Lower lobe of right lung (tissue), 2 donors: ENCODE data around the gene RHBDF1. TPM values are rescaled to one million over a fixed set of nuclear protein-coding genes. Genes with fewer than 3 reads are reported as not detected.
A peak's percentile ranks its signal among the peaks of the same experiment; 100 is the strongest.

Experiments used
- ATAC-seq, 2 donors: fragments of 200-7000 bp; cut with Tn5 transposase; one replicate each; pipeline ENCODE4 v1.9.1; 2020 to 2022; ENCODE audit warnings: mild to moderate bottlenecking in 2 of 2, moderate library complexity in 2 of 2
- DNase-seq: peaks from one replicate; pipeline ENCODE4 v3.0.0-alpha.2; 2020
- H3K27ac ChIP-seq: fragments of 200-600 bp; one replicate; pipeline ENCODE4 v1.8.0; 2022
- H3K27me3 ChIP-seq: fragments of 200-600 bp; one replicate; pipeline ENCODE4 v1.8.0; 2022; ENCODE audit warnings: low read depth
- H3K36me3 ChIP-seq: fragments of 200-600 bp; one replicate; pipeline ENCODE4 v1.8.0; 2022; ENCODE audit warnings: mild to moderate bottlenecking
- H3K4me1 ChIP-seq: fragments of 200-600 bp; one replicate; pipeline ENCODE4 v1.8.0; 2022
- H3K4me3 ChIP-seq: fragments of 200-600 bp; one replicate; pipeline ENCODE4 v1.8.0; 2022; ENCODE audit warnings: mild to moderate bottlenecking
- H3K9me3 ChIP-seq: fragments of 200-600 bp; one replicate; pipeline ENCODE4 v1.8.0; 2022
- intact Hi-C: fragments of 100-400 bp; cut with DNase I; formaldehyde crosslinking; loops from one replicate; pipeline ENCODE4 v1.11.0; 2022
- total RNA-seq: library from RNA; stranded (reverse); fragmentation: NEBNext Ultra II Directional; extraction: Animal tissue kit (Norgen Biotek cat#: 25700); gene quantifications from one replicate; pipeline ENCODE4 v1.2.1, GENCODE V29; 2021
- TF ChIP-seq, protein P1 (sequence below): fragments of 200-600 bp; IDR thresholded peaks from one replicate; pipeline ENCODE4 v1.8.0; 2022; ENCODE audit warnings: antibody characterized with exemption, mild to moderate bottlenecking
- donor health status: DM: no; HTN: yes; CAD: no; lungs with severe emphysema.

The RHBDF1 gene
- total RNA-seq, 1 donor from 2014 or later: 35.9 TPM

- H3K27ac ChIP-seq: no peak overlapping the region
- intact Hi-C loops: no loop called here
- H3K27me3 ChIP-seq: peaks cover 5% of the 10 kb centered on the region
- H3K4me1 ChIP-seq: peaks cover 55% of the 10 kb centered on the region
- ATAC-seq (no peak), DNase-seq (no peak)
- H3K36me3 ChIP-seq: peaks cover 35% of the 10 kb centered on the region
- no peaks in the 10 kb centered on the region for H3K9me3 ChIP-seq
- TF ChIP-seq, protein P1, sequence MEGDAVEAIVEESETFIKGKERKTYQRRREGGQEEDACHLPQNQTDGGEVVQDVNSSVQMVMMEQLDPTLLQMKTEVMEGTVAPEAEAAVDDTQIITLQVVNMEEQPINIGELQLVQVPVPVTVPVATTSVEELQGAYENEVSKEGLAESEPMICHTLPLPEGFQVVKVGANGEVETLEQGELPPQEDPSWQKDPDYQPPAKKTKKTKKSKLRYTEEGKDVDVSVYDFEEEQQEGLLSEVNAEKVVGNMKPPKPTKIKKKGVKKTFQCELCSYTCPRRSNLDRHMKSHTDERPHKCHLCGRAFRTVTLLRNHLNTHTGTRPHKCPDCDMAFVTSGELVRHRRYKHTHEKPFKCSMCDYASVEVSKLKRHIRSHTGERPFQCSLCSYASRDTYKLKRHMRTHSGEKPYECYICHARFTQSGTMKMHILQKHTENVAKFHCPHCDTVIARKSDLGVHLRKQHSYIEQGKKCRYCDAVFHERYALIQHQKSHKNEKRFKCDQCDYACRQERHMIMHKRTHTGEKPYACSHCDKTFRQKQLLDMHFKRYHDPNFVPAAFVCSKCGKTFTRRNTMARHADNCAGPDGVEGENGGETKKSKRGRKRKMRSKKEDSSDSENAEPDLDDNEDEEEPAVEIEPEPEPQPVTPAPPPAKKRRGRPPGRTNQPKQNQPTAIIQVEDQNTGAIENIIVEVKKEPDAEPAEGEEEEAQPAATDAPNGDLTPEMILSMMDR: no peak
- no peak overlapping the region for H3K4me3 ChIP-seq
These were observed 5.9 kb downstream of the RHBDF1 start for GRCh38 chr16:66309-67182.

DNA sequence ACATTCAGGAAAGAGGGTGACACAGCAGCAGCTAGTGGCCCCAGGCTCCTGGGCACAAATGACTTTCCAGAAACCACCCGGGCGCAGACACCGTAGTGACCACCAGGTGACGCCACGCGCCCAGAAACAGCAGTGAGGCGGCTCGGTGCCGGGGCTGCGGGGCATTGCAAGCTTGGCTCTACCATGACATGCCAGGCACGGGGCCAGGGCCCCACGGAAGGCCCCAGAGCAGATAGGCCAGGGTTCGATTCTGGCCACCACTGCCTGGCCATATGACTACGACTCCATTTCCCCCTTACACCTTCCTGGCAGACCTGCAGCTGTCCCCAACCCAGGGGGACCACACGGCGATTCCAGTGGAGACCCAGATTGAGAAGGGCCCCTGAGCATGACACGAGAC is 6.7 kb downstream of the RHBDF1 start:
- H3K27ac ChIP-seq: no peak overlapping the region
- no peak overlapping the region for H3K4me3 ChIP-seq
- TF ChIP-seq, protein P1: peak; percentile 98
- H3K9me3 ChIP-seq: no peaks in the 10 kb centered on the region
- intact Hi-C loops: no loop called here
- DNase-seq (peak; percentile 89), ATAC-seq (peak; percentile 79 to 82)
- H3K4me1 ChIP-seq: peaks cover 48% of the 10 kb centered on the region
- peaks cover 43% of the 10 kb centered on the region for H3K36me3 ChIP-seq
- H3K27me3 ChIP-seq: no peaks in the 10 kb centered on the region

- ATAC-seq (no peak), DNase-seq (no peak)
- intact Hi-C loops: no loop called here
- H3K27ac ChIP-seq: no peak overlapping the region
- H3K27me3 ChIP-seq: no peaks in the 10 kb centered on the region
- H3K36me3 ChIP-seq: peaks cover 52% of the 10 kb centered on the region
- H3K4me1 ChIP-seq: peaks cover 39% of the 10 kb centered on the region
- TF ChIP-seq, protein P1: no peak
- H3K9me3 ChIP-seq: no peaks in the 10 kb centered on the region
- no peak overlapping the region for H3K4me3 ChIP-seq
These were observed 7.5 kb downstream of the RHBDF1 start for GRCh38 chr16:64914-65255.

DNA sequence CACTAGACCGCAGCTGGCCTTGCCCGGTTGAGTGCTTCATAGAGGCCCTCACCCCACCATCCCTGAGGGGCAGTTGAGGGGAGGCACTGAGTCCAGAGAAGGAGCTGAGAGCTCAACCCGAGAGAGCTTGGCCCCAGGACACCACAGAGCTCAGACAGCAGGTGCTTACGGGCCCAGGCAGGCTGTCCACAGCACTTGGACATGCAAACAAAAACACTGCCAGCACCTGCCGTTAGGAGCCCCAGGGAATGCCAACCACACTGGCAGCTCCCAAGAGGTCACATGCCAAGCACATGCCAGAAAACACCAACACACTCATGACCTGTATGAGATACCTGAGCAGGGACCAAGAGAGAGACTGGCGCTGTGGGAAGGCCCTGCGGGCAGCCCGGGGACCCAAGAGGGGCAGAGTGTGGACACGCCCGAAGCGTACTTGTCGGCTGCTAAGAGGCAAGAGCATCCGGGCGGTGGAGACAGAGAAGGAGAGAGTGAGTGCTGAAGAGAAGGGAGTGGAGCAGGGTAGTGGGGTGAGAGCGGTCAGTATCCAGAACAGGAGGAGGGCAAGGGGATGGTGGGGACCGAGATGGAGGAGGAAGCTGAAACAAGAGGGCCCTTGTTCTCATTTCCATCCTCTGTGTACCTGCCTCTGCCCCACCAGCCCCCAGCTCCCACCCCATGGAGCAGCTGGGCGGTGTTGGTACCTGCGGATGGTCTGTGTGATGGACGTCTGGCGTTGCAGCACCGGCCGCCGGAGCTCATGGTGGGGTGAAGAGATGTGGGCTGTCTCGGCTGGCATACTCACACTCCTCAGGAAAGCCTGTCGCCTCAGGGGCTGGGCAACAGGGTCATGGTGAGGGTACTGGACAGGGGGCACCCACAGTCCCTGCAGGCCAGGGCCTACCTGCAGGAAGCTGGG is 8.2 kb downstream of the RHBDF1 start:
- Histone ChIP-seq H3K4me3 (no peak overlapping the region), H3K4me1 (peaks cover 33% of the 10 kb centered on the region), H3K27ac (no peak overlapping the region), H3K36me3 (peaks cover 58% of the 10 kb centered on the region), H3K9me3 (no peaks in the 10 kb centered on the region), H3K27me3 (no peaks in the 10 kb centered on the region)
- intact Hi-C loops: no loop called here
- TF ChIP-seq, protein P1: no peak
- no peak for DNase-seq
- ATAC-seq: no peak

GRCh38 chr16:63466-63865 is 9.0 kb downstream of the RHBDF1 start:
- DNase-seq: no peak
- Histone ChIP-seq H3K4me3 (no peak overlapping the region), H3K9me3 (no peaks in the 10 kb centered on the region), H3K36me3 (peaks cover 66% of the 10 kb centered on the region), H3K27ac (no peak overlapping the region), H3K27me3 (no peaks in the 10 kb centered on the region), H3K4me1 (peaks cover 27% of the 10 kb centered on the region)
- ATAC-seq: no peak
- intact Hi-C loops: no loop called here
- TF ChIP-seq, protein P1: no peak
